ENCODE data around the gene IQCE.

GRCh38 chr7:2631946-2632732, 73.4 kb downstream of the IQCE start, which contains the start of gene TTYH3:
- TF ChIP-seq CTCF (IDR thresholded peaks at IDR 0.05; ENCODE audit: poor library complexity) = no peak
- TF ChIP-seq EZH2 (IDR thresholded peaks at IDR 0.05; ENCODE audit: borderline replicate concordance) = no peak
